HAP-1 (cell line): ENCODE results near the gene PRKCQ.
"Not testable (repeated sequence)": the region's sequence is repeated elsewhere in the genome, so short reads cannot be mapped to it uniquely, and the experiment has no call there.

Source experiments
- DNase-seq, 2 experiments: peaks; one replicate each; pipeline ENCODE4 v3.0.0-alpha.2; 2016 to 2020; ENCODE audit warnings: low spot score in 2 of 2
- H3K27me3 ChIP-seq: fragments of 250-450 bp; sonication (Bioruptor Pico); 2 replicates; pipeline ENCODE4 v1.5.1; 2020; ENCODE audit warnings: low read depth, mild to moderate bottlenecking, moderate library complexity
- H3K36me3 ChIP-seq: fragments of 250-450 bp; sonication (Bioruptor Pico); replicated peaks from 2 replicates; pipeline ENCODE4 v1.5.1; 2020; ENCODE audit warnings: mild to moderate bottlenecking
- H3K4me1 ChIP-seq: fragments of 250-450 bp; sonication (Bioruptor Pico); 2 replicates; pipeline ENCODE4 v1.5.1; 2020; ENCODE audit warnings: mild to moderate bottlenecking
- H3K4me3 ChIP-seq: fragments of 250-450 bp; sonication (Bioruptor Pico); 2 replicates; pipeline ENCODE4 v1.5.1; 2020; ENCODE audit warnings: mild to moderate bottlenecking, moderate library complexity
- H3K9me3 ChIP-seq: fragments of 250-450 bp; sonication (Bioruptor Pico); 2 replicates; pipeline ENCODE4 v1.5.1; 2020; ENCODE audit warnings: mild to moderate bottlenecking, moderate library complexity
- in situ Hi-C: fragments of 300-500 bp; cut with MboI; formaldehyde crosslinking; loops from 3 replicates; pipeline ENCODE4 v1.14.3; 2020; ENCODE audit warnings: low sequenced_read_pairs, inconsistent platforms, mixed read lengths

The PRKCQ gene

GRCh38 chr10:6474871-6475270 is 105.2 kb downstream of the PRKCQ start:
- H3K4me3 ChIP-seq, result no peak overlapping the region
- in situ Hi-C loops, result no loop called here
- no peaks in the 10 kb centered on the region for H3K9me3 ChIP-seq
- DNase-seq, result no peak
- H3K36me3 ChIP-seq, result no peaks in the 10 kb centered on the region
- no peaks in the 10 kb centered on the region for H3K27me3 ChIP-seq
- no peaks in the 10 kb centered on the region for H3K4me1 ChIP-seq

GRCh38 chr10:6473901-6474370 is 106.1 kb downstream of the PRKCQ start:
- no peak for DNase-seq
- no peaks in the 10 kb centered on the region for H3K9me3 ChIP-seq
- no peaks in the 10 kb centered on the region for H3K36me3 ChIP-seq
- no peak overlapping the region for H3K4me3 ChIP-seq
- no peaks in the 10 kb centered on the region for H3K27me3 ChIP-seq
- in situ Hi-C loops, result no loop called here
- no peaks in the 10 kb centered on the region for H3K4me1 ChIP-seq

- no peak for DNase-seq
- in situ Hi-C loops, result no loop called here
- Histone ChIP-seq H3K36me3 (no peaks in the 10 kb centered on the region), H3K4me1 (no peaks in the 10 kb centered on the region), H3K9me3 (no peaks in the 10 kb centered on the region), H3K27me3 (no peaks in the 10 kb centered on the region), H3K4me3 (no peak overlapping the region)
Measured at GRCh38 chr10:6473430-6473829, 106.6 kb downstream of the PRKCQ start.

DNA sequence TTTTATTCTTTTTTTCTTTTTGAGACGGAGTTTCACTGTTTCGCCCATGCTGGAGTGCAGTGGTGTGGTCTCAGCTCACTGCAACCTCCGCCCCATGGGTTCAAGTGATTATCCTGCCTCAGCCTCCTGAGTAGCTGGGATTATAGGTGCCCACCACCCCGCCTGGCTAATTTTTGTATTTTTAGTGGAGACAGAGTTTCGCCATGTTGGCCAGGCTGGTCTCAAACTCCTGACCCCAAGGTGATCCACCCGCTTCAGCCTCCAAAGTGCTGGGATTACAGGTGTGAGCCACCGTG is 107.4 kb downstream of the PRKCQ start:
- DNase-seq, H3K4me1 ChIP-seq, H3K36me3 ChIP-seq, H3K27me3 ChIP-seq, H3K9me3 ChIP-seq, in situ Hi-C loops, H3K4me3 ChIP-seq: not testable (repeated sequence)

- in situ Hi-C loops, result no loop called here
- Histone ChIP-seq H3K36me3 (no peaks in the 10 kb centered on the region), H3K27me3 (no peaks in the 10 kb centered on the region), H3K4me1 (no peaks in the 10 kb centered on the region), H3K9me3 (no peaks in the 10 kb centered on the region), H3K4me3 (no peak overlapping the region)
- no peak for DNase-seq
Measured at GRCh38 chr10:6470894-6471618, 109.0 kb downstream of the PRKCQ start.

DNA sequence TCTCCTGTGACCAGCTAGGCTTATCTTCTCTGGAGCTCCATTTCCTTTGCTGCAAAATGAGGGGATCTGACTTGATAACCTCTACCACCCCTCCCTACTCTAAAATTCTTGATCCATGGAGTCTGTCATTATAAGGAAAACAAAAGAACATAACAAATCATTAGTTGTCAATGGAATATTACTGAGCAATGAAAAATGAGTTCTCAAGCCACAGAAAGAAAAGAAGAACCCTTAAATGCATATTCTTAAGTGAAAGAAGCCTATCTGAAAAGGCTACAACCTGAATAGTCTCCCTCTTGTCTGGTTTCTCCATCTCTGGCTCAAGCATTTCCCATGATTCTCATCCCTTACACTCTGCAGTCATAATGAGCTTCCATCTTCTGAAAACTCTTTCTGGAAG is 110.4 kb downstream of the PRKCQ start:
- no peak overlapping the region for H3K4me3 ChIP-seq
- H3K36me3 ChIP-seq, result no peaks in the 10 kb centered on the region
- in situ Hi-C loops, result no loop called here
- H3K27me3 ChIP-seq, result no peaks in the 10 kb centered on the region
- DNase-seq, result no peak
- no peaks in the 10 kb centered on the region for H3K4me1 ChIP-seq
- H3K9me3 ChIP-seq, result no peaks in the 10 kb centered on the region

- no peaks in the 10 kb centered on the region for H3K4me1 ChIP-seq
- in situ Hi-C loops, result no loop called here
- no peaks in the 10 kb centered on the region for H3K36me3 ChIP-seq
- DNase-seq, result no peak
- no peaks in the 10 kb centered on the region for H3K9me3 ChIP-seq
- no peak overlapping the region for H3K4me3 ChIP-seq
- no peaks in the 10 kb centered on the region for H3K27me3 ChIP-seq
Measured at GRCh38 chr10:6465854-6466601, 114.0 kb downstream of the PRKCQ start.

DNA sequence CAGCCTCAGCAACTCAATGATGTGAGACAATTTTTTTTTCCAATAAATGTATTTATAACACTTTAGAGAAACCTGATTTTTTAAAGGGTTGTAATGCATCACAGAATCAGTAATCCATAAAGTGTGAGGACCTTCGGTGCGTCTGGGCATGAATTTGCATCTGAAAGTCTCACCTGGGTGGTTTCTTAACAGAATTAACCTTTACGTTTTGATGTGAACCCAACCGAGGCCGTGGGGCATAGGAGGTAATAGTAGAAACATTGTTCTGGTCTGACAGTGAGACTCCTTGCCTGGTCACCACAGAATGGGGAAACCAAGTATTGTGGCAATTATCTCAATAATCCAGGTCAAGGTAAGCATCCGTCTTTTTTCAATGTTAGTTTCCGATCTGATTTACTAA is 114.6 kb downstream of the PRKCQ start:
- in situ Hi-C loops, result no loop called here
- H3K36me3 ChIP-seq, result no peaks in the 10 kb centered on the region

GRCh38 chr10:6464862-6465430 is 115.1 kb downstream of the PRKCQ start:
- no peaks in the 10 kb centered on the region for H3K36me3 ChIP-seq
- DNase-seq, result no peak
- no peaks in the 10 kb centered on the region for H3K27me3 ChIP-seq
- in situ Hi-C loops, result no loop called here
- H3K4me1 ChIP-seq, result no peaks in the 10 kb centered on the region
- no peaks in the 10 kb centered on the region for H3K9me3 ChIP-seq
- H3K4me3 ChIP-seq, result no peak overlapping the region

More for the DNA sequence above, 114.6 kb downstream of the PRKCQ start:
- no peak for DNase-seq
- no peaks in the 10 kb centered on the region for H3K27me3 ChIP-seq
- H3K4me1 ChIP-seq, result no peaks in the 10 kb centered on the region
- H3K9me3 ChIP-seq, result no peaks in the 10 kb centered on the region
- no peak overlapping the region for H3K4me3 ChIP-seq

DNA sequence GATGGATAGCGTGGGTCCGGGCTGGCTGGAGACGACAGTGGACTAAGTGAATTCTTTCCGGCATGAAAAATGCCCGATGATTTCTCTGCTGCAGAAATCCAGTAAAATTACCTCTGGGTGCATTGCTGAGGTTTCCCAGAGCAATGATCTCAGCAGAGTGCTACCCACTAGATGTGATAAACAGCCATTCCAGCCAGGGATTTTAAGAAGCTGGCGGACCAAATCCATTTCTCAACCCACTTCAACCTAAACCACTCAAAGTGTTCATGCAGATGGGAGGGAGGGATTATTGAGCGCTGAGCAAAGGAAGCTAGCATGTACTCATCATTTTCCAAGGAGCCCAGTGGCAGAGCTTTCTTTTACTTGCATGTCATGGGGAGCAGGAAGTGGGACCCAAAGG is 116.7 kb downstream of the PRKCQ start:
- Histone ChIP-seq H3K27me3 (no peaks in the 10 kb centered on the region), H3K36me3 (no peaks in the 10 kb centered on the region), H3K9me3 (no peaks in the 10 kb centered on the region), H3K4me1 (no peaks in the 10 kb centered on the region), H3K4me3 (no peak overlapping the region)
- in situ Hi-C loops, result no loop called here
- DNase-seq, result no peak

GRCh38 chr10:6461961-6462360 is 118.1 kb downstream of the PRKCQ start:
- no peaks in the 10 kb centered on the region for H3K36me3 ChIP-seq
- H3K9me3 ChIP-seq, result no peaks in the 10 kb centered on the region
- no peak for DNase-seq
- no peaks in the 10 kb centered on the region for H3K4me1 ChIP-seq
- H3K27me3 ChIP-seq, result no peaks in the 10 kb centered on the region
- in situ Hi-C loops, result no loop called here
- H3K4me3 ChIP-seq, result no peak overlapping the region

DNA sequence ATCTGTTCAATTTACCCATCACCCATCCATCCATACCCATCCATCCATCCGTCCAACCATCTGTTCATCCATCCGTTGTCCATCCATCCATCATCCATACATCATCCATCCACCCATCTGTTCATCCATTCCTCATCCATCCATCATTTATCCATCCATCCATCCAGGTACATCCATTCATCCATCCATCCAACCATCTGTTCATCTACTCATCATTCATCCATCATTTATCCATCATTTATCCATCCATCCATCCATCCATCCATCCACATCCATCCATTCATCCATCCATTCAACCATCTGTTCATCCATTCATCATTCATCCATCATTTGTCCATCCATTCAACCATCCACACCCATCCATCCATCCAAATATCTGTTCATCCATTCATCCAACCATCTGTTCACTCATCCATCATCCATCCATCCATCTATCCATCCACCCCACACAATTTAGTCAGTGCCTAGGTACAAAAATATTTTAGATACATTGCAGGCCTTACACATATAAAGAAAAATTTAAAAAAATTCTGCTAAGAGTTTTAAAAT is 119.1 kb downstream of the PRKCQ start:
- Histone ChIP-seq H3K27me3 (no peaks in the 10 kb centered on the region), H3K4me3 (no peak overlapping the region), H3K36me3 (no peaks in the 10 kb centered on the region), H3K9me3 (no peaks in the 10 kb centered on the region), H3K4me1 (no peaks in the 10 kb centered on the region)
- DNase-seq, result no peak
- in situ Hi-C loops, result no loop called here

DNA sequence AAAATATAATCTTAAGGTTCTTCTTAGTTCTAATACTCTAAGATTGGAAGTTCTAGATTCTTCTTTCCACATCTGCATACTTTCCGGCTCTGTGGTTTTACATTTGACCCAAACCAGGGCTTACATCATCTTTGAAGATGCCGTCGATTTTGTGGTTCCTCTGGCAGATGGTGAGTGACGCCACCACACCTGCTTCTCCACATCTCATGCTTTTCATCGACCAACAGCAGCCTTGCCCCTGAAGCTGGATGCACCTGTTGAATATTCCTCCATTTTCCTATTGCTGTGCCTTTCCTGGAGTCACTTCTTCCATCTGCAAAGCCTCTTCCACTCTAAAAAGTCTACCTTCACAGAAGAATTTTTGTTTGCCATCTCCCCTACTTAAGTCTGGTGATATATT is 121.3 kb downstream of the PRKCQ start:
- Histone ChIP-seq H3K36me3 (no peaks in the 10 kb centered on the region), H3K4me3 (no peak overlapping the region), H3K27me3 (no peaks in the 10 kb centered on the region), H3K4me1 (no peaks in the 10 kb centered on the region), H3K9me3 (no peaks in the 10 kb centered on the region)
- DNase-seq, result no peak
- in situ Hi-C loops, result no loop called here

GRCh38 chr10:6457376-6457775 is 122.7 kb downstream of the PRKCQ start:
- DNase-seq, result no peak
- H3K9me3 ChIP-seq, result no peaks in the 10 kb centered on the region
- H3K36me3 ChIP-seq, result no peaks in the 10 kb centered on the region
- no peaks in the 10 kb centered on the region for H3K27me3 ChIP-seq
- no peaks in the 10 kb centered on the region for H3K4me1 ChIP-seq
- in situ Hi-C loops, result no loop called here
- H3K4me3 ChIP-seq, result no peak overlapping the region
